HG03342 (cell line): ENCODE measurements around the gene DPPA4.
"Not testable (repeated sequence)": the region's sequence is repeated elsewhere in the genome, so short reads cannot be mapped to it uniquely, and the experiment has no call there.

ENCODE experiments used
- ATAC-seq: cut with Tn5 transposase; IDR thresholded peaks from one replicate; pipeline ENCODE4 v1.9.1; 2021; ENCODE audit warnings: mild to moderate bottlenecking, moderate library complexity; ENCODE audit not compliant: unreplicated experiment

DPPA4 gene, protein sequence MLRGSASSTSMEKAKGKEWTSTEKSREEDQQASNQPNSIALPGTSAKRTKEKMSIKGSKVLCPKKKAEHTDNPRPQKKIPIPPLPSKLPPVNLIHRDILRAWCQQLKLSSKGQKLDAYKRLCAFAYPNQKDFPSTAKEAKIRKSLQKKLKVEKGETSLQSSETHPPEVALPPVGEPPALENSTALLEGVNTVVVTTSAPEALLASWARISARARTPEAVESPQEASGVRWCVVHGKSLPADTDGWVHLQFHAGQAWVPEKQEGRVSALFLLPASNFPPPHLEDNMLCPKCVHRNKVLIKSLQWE

DNA sequence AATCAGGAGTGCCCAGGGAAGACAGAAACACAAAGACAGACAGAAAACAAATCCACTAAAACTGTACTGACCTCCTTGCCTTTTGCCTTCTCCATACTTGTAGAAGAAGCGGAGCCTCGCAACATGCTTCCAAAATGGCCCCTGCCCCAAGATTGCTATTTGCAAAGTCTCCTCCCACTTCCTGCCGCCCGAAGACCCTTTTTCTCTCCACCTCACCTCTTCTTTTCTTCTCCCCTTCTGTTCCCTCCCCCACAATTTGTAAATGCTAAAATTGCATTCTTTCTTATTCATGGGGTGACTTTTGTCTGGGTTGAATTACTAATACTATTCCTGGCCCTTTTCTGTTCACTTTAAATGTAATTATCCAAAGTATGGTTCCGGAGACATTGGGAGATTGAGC lies at the start of gene DPPA4:
Gene DPPA4 (minus strand): TSS at position 154 of the 400 bp plus-strand sequence. CDS start 29 bp downstream, at position 125.
- ATAC-seq, result no peak

DNA sequence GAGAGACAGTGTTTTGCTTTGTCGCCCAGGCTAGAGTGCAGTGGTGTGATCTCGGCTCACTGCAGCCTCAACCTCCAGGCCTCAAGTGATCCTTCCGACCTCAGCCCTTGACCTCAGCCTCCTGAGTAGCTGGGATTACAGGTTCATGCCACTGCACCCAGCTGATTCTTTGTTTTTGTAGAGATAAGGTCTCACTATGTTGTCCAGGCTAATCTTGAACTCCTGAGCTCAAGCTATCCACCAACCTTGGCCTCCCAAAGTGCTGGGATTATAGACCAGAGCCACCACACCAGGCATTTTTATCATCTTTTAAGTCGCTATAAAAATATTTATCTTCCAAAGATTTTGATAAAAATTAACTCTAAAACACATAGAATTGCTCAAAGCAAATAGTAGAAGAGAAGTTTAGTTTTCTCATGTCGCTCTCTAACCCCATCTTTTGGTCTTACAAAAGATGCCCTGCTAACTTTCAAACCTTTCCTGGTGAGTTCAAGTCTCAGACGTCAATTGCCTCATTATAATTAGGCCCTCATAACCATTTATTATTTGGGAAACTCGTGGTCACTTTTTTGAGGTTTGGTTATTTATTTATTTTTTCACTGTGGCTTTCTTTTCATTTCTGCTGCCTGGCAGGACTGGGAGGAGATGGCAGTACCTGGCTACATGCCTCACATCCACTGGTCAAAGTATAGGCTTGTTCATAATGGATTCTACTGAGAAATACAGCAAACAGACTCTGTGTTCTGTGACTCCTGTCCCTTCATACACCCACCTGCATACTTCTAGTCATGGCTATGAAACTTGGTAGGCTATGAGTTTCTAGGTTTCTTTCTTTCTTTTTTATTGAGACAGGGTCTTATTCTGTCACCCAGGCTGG lies 48.3 kb upstream of the DPPA4 start:
- ATAC-seq, result no peak

DNA sequence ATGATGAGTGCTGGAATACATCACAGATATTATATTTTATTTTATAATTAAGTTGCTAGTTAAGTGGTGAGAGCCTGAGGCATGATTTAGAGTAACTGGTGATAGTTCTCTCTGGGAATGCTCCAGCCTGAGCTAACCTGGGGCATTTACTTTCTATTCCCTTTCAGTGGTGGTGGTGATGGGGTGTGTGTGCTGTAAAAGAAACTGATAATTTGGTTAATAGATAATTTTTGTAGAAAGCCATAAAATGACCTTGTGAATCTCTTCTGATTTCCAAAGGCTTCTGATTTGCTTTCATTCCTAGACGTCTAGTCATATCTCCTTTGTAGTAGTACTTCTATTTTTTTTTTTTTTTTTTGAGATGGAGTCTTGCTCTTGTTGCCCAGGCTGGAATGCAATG lies 46.8 kb upstream of the DPPA4 start:
- ATAC-seq, result no peak

DNA sequence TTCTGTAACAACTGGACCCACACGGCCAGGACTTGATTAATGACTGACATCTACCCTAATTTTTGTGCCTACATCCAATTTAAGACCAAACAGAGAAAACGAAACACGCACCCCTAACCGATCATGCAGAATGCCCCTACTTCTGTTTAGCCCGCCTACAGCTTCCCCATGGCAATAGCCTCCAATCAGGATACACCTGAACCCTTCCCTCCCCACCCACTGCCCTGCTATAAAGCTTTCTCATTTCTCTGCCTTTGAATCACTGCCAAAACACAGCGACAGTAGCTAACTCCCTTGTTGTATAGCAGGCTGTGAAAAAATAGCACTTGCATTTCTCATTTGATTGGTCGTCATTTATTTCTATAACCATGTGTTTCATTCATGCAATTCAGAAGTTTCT lies 45.2 kb upstream of the DPPA4 start:
- no peak for ATAC-seq

DNA sequence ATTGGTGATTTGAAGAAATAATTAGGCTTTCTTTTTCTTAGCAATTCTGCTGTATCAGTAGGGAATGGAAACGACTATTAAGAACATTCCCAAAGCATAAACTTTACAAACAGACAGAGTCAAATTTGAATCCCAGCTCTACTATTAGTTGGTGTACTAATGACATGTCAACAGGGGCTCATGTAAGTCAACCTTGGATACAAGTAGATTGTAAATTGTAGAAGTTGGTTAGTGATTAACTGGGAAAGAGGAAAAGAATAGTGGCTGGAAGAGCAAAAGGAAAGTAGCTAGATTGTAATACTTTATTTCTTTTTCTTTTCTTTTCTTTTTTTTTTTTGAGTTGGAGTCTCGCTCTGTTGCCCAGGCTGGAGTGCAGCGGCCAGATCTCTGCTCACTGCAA lies 38.6 kb upstream of the DPPA4 start:
- no peak for ATAC-seq

DNA sequence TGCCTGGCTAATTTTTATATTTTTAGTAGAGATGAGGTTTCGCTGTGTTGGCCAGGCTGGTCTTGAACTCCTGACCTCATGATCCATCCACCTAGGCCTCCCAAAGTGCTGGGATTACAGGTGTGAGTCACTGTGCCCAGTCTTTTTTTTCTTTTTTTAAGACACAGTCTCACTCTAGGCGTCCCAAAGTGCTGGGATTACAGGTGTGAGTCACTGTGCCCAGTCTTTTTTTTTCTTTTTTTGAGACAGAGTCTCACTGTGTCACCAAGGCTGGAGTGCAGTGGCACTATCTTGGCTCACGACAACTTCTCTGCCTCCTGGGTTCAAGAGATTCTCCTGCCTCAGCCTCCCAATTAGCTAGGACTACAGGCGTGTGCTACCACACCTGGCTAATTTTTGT lies 37.1 kb upstream of the DPPA4 start:
- ATAC-seq, result not testable (repeated sequence)

DNA sequence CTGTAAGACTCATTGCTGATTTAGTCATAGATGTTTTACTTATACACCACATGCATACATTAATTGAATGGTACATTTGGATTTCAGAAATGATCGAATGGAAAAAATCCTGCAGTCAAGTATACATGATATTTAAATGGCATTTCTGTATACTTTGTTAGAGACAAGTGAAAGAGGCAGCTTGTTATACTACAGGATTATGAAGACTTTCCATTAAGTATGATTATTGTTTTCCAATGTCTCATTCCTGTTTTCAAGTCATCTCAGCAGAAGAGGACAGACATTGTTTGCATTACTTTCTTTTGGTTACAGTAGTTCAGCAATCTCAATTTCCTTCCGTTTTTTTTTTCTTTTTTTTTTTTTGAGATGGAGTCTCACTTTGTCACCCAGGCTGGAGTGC lies 36.6 kb upstream of the DPPA4 start:
- no peak for ATAC-seq

DNA sequence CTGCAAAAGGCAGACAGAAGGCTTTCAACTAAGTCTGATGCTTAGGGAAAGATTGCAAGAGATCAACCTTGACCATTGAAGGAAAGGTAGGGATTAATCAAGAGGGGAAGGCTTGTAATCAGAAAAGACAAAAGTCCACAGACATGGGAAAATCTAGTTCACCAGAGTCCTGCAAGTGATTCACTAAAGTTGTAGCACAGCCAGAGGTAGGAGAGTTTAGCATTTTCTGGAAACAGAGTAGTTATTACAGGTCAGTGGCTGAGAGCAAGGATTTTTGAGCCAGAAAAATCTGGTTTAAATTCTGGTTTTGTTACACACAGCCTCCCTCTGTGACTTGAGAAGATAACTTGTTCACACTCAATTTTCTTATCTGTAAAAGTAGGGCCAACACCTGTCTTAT lies 35.3 kb upstream of the DPPA4 start:
- ATAC-seq, result no peak

DNA sequence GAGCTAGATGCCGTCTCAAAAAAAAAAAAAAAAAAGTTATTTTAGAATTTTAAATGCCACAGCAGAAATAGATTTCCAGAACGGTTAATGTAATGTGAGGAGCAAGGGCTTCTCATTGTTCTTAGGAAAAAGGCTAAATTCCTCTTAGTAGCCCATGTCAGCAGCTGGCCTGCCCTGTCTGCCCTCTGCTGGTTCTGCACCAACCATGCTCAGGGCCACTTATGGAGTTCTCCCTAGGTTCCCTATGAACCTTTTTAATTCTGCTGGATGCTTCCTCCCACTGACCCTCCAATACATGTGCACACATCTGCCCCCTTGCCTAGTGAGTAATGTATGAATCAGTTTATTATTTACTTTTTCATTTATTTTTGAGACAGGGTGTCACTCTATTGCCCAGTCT lies 32.2 kb upstream of the DPPA4 start:
- no peak for ATAC-seq

DNA sequence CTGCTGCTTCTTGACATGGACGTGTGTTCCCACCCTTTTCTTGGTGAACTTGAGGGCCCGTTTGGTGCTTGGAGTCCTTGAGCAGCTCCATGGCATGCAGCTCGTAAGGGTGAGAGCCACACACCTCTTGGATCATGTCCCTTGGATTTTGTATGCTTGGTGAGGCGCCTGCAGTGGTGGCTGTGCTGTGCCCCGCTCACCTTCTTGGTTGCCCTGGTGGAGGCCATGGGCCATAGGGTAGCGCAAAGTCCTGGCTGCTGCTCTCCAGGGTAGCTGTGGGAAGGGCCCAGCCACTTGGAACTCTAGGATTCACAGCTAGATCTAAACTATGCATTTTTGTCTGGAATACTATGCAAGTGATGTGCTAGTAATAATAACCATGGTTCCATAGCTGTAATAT lies 26.7 kb upstream of the DPPA4 start:
- ATAC-seq, result no peak

DNA sequence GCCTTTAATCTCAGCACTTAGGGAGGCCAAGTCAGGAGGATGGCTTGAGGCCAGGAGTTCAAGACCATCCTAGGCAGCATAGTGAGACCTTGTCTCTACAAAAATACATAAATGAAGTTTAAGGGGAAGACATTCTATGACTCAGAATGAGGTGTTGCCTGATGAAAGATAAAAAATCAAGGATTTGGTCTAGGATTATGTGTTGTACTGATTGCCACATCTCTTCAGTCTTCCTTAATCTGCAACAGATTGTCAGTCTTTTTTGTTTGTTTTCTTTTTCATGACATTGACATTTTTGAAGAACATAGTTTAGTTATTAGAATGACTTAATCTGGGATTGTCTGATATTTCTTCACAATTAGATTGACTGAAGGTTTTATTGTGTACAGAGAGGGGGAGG lies 26.3 kb upstream of the DPPA4 start:
- no peak for ATAC-seq

DNA sequence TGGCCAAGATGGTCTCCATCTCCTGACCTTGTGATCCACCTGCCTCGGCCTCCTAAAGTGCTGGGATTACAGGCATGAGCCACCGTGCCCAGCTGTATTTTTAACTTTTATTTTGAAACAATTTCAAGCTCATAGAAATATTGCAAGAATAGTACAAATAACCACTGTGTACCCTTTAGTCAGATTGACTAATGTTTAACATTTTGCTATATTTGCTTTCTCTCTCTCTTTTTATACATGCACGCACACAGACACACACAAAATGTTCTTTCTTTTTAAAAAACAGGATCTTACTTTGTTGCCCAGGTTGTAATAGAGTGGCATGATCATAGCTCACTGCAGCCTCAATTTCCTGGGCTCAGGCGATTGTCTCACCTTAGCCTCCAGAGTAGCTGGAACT lies 25.5 kb upstream of the DPPA4 start:
- ATAC-seq, result no peak

DNA sequence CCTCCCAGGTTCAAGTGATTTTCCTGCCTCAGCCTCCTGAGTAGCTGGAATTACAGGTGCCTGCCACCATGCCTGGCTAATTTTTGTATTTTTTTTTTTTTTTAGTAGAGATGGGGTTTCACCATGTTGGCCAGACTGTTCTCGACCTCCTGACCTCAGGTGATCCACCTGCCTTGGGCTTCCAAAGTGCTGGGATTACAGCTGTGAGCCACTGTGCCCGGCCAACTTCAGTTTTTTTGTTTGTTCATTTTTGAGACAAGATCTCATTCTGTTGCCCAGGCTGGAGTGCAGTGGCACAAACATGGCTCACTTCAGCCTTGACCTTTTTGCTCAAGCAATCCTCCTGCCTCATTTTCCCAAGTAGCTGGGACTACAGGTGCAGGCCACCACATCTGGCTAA lies 21.5 kb upstream of the DPPA4 start:
- ATAC-seq, result not testable (repeated sequence)

DNA sequence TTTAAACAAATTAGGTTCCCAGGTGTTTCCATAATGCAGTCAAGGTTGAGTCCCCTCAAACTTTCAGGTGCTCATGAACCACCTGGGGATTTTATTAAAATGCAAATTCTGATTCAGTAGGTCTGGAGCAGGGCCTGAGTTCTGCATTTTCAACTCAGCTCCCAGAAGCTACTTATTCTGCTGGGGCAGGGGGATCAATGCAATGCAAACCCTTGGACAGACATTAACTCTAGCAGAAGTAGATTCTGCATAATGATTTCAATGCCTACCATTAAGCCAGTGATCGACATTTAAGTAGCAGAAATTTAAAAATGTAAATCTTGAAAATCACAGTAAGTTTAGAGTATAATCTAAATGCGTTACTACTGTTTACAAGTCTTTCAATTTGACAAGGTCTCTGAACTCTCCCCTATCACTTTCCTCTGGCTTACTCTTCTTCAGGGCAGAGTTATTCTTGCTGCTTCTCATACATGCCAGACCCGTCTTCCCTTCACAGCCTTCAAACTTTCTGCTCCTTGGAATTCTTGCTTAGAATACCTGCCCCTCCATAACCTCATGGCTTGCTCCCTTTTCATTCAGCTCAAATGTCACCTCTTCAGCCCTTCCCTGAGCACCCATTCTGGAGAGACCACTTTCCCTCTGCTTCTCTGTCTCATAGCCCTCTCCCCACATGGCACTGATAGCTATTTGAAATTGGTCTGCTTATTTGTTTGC lies 19.3 kb upstream of the DPPA4 start:
- ATAC-seq, result no peak

DNA sequence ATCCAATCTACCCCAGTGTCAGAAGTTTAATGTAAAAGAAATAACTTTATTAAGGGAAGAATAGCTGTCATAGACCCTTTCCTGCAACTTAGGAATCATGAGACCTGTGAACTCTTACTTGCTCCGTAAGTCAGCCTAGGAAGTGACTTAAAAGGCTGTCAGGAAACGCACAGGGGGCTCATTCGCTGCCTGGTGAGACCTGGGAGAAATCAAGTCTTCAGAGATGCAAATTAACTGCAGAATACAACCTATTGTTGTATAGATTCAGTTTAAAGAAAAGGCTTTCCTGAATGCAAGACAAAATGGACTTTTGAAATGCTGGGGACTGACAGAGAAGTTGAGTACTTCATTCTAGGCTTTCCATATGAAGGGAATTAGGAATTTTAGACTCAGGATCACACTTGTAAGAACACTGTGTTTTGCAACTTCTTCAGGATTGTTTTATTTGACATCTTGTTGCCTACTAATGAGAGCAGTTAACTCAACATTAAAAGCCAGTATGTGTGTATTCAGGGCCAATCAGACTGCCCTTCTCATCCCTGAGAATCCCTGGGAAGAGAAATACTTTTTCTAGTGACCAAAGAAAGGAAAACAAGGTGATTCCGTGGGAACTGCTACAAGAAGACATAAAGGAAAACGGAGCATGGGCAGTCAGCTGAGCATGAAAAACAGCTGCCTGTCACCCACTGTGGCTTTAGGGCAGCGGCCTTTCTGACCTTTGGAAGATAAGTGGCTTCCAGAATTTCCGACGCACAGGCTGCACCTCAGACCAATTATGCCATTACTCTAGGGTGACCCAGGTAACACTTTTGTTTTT lies 18.5 kb upstream of the DPPA4 start:
- no peak for ATAC-seq

DNA sequence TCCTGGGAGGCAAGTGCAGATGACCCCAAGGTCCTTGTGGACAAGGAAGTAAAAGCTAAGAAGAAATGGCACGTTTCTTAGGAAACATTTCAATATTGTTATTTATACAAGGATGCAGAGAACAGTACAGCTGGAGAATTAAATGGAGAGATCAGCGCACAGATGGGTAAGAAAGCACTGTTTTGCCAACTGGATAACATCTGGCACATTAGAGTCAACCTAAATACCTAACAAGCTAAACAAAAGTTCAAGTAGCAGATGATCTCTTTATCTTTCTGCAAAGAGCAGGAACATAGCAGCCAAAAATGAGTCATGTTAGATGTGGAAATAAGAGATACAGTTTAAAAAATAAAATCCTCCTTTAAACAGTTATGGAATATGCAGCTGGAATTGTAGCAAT lies 15.7 kb upstream of the DPPA4 start:
- no peak for ATAC-seq

DNA sequence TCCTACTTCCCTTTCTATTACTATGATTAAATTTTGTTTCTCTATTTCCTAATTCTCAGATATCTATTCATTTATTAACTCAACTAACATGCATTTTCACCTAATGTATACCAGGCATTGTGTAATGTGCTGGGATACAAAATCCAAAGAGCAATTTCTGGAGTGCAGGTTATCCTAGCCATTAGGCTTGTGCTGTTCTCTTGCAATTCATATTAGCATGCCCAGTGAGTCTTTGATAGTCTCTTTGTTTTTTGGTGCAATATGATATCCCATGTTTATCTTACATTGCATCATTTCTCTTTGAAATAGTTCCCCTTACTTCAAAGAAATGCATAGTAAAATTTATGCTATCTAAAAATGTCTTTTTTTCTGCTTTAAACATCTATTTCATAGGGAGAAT lies 13.9 kb upstream of the DPPA4 start:
- no peak for ATAC-seq

DNA sequence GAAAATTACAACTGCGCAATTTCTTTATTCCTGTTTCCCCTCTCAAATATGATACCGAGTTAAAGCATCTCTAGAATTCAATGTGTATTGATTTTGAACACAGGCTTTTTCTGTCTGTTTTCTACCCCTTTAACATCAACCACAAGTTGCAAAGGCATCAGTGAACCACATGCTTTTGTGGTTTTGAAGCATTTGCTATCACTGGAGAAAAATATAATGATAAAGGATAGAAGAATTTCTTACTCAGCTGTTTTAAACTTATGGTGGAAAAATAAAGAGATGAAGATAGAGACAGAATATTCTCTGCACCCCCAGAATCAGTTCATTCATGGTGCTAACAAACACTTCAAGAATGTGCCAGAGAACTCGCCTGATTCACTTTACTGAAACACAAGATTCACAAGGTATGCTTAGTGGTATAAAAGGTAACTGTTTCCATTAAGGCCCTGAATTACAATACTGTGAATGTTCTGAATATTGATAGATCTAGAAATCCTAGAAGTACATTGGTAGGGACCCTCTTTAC lies 9.5 kb upstream of the DPPA4 start:
- no peak for ATAC-seq

DNA sequence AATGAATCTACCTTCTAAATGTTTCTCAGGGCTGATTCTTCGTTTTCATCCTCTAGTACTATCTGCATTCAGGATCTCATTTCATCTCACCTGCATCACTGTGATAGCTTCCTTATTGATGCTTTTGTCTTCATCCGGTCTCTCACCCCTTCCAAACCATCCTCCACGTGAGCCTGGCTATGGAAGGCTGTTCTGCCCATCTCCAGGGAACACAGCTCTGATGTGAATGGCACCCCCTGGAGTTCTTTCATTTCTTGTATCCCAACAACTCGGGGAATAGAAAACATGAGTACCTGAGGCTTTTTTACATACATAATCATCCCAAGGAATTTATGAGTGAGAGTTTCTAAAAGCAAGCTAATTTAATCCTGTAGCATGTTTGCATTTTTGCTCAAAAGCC lies 8.8 kb upstream of the DPPA4 start:
- ATAC-seq, result no peak
